HepG2 (cell line): Measurements from ENCODE around the gene DNM1. TPM values are rescaled to one million over a fixed set of nuclear protein-coding genes. Genes with fewer than 3 reads are reported as not detected.

Source experiments
- KMT2B ChIP-seq: IDR thresholded peaks from 2 replicates; pipeline ENCODE4 v1.6.1; 2016; ENCODE audit warnings: missing genetic modification reagents, missing compliant biosample characterization
- MAF1 ChIP-seq: sonication (generic); formaldehyde crosslinking; IDR thresholded peaks from 2 replicates; pipeline ENCODE4 v1.5.0; 2020; ENCODE audit warnings: missing genetic modification reagents, borderline replicate concordance
- NFKB2 ChIP-seq: sonication (generic); formaldehyde crosslinking; IDR thresholded peaks from 2 replicates; pipeline ENCODE4 v1.4.0; 2020; ENCODE audit warnings: missing genetic modification reagents, borderline replicate concordance
- PAF1 ChIP-seq: IDR thresholded peaks from 2 replicates; pipeline ENCODE4 v1.6.1; 2016; ENCODE audit warnings: missing genetic modification reagents, missing compliant biosample characterization
- POLR2AphosphoS5 ChIP-seq: IDR thresholded peaks from 2 replicates; pipeline ENCODE4 v1.6.1; 2012; ENCODE audit warnings: low read depth, low read length
- RARA ChIP-seq: IDR thresholded peaks from 2 replicates; pipeline ENCODE4 v1.6.1; 2016; ENCODE audit warnings: missing genetic modification reagents, missing compliant biosample characterization
- SNAI1 ChIP-seq: sonication (generic); formaldehyde crosslinking; IDR thresholded peaks from 2 replicates; pipeline ENCODE4 v1.5.0; 2020; ENCODE audit warnings: mild to moderate bottlenecking, missing genetic modification reagents, borderline replicate concordance
- SP1 ChIP-seq, 2 experiments: fragments of 450-650 bp in 1 of 2; sonication (generic) in 1 of 2; formaldehyde crosslinking in 1 of 2; IDR thresholded peaks; 2 replicates each; pipeline versions ENCODE4 v1.4.0 to v1.6.1; 2016 to 2020; ENCODE audit warnings: missing genetic modification reagents in 1 of 2
- SP140L ChIP-seq: sonication (generic); formaldehyde crosslinking; IDR thresholded peaks from 2 replicates; pipeline ENCODE4 v1.4.0; 2020; ENCODE audit warnings: missing genetic modification reagents, borderline replicate concordance
- TAF15 ChIP-seq: fragments of 200-400 bp; formaldehyde crosslinking; IDR thresholded peaks from one replicate; pipeline ENCODE4 v1.6.1; 2018; ENCODE audit warnings: mild to moderate bottlenecking, low read depth, low read length; ENCODE audit not compliant: poor library complexity, severe bottlenecking
- YY1 ChIP-seq: IDR thresholded peaks from 2 replicates; pipeline ENCODE4 v1.6.1; 2011; ENCODE audit warnings: low read length, low read depth, moderate library complexity, mild to moderate bottlenecking; ENCODE audit not compliant: insufficient read depth, insufficient replicate concordance
- ZNF607 ChIP-seq: sonication (generic); formaldehyde crosslinking; IDR thresholded peaks from 2 replicates; pipeline ENCODE4 v1.5.1; 2020; ENCODE audit warnings: missing genetic modification reagents, mild to moderate bottlenecking, borderline replicate concordance
- ZNF780A ChIP-seq: sonication (generic); formaldehyde crosslinking; IDR thresholded peaks from 2 replicates; pipeline ENCODE4 v1.8.0; 2022; ENCODE audit warnings: mild to moderate bottlenecking, missing genetic modification reagents, moderate library complexity
- ZNF83 ChIP-seq: sonication (generic); formaldehyde crosslinking; IDR thresholded peaks from 2 replicates; pipeline ENCODE4 v1.4.0; 2020; ENCODE audit warnings: missing genetic modification reagents, mild to moderate bottlenecking, borderline replicate concordance
- ZSCAN29 ChIP-seq: sonication (generic); formaldehyde crosslinking; conservative IDR thresholded peaks from 2 replicates; pipeline ENCODE4 v1.4.0; 2020; ENCODE audit warnings: mild to moderate bottlenecking, missing genetic modification reagents
- polyA plus RNA-seq, 8 experiments: library from polyadenylated mRNA; depleted of rRNA in 3 of 8; stranded (reverse) in 7 of 8; unstranded in 1 of 8; fragments of >200 nt; fragmentation: Illumina TruSeq in 4 of 8; extraction: Trizol in 4 of 8; gene quantifications; 2 replicates each; pipeline versions ENCODE4 v1.2.1 to v1.2.3, GENCODE V29; 2011 to 2016; ENCODE audit warnings: low read depth in 4 of 8, missing spikeins in 1 of 8, mixed read lengths in 1 of 8; ENCODE audit not compliant: insufficient read depth in 1 of 8
- total RNA-seq, 5 experiments: library from RNA; depleted of rRNA; stranded (reverse); fragments of >200 nt; fragmentation: Illumina TruSeq; extraction: Trizol; gene quantifications; 2 replicates each; pipeline ENCODE4 v1.2.3, GENCODE V29; 2016; ENCODE audit warnings: low read depth in 1 of 5
- TF ChIP-seq, protein P1 (sequence below): sonication (generic); formaldehyde crosslinking; IDR thresholded peaks from 2 replicates; pipeline ENCODE4 v1.4.0; 2020; ENCODE audit warnings: missing genetic modification reagents
- TF ChIP-seq, protein P2 (sequence below): sonication (generic); formaldehyde crosslinking; IDR thresholded peaks from 2 replicates; pipeline ENCODE4 v1.9.0; 2022; ENCODE audit warnings: missing genetic modification reagents, mild to moderate bottlenecking, borderline replicate concordance
- TF ChIP-seq, protein P3 (sequence below): conservative IDR thresholded peaks from 2 replicates; pipeline ENCODE4 v1.6.1; 2018; ENCODE audit warnings: missing genetic modification reagents
- TF ChIP-seq, protein P4 (sequence below): sonication (generic); formaldehyde crosslinking; IDR thresholded peaks from 2 replicates; pipeline ENCODE4 v1.4.0; 2020; ENCODE audit warnings: missing genetic modification reagents, low read depth, mild to moderate bottlenecking, borderline replicate concordance
- TF ChIP-seq, protein P5 (sequence below): sonication (generic); formaldehyde crosslinking; IDR thresholded peaks from 2 replicates; pipeline ENCODE4 v1.4.0; 2020; ENCODE audit warnings: mild to moderate bottlenecking, low read depth, missing genetic modification reagents

The DNM1 gene
- total and polyA plus RNA-seq, 2 of the 13 experiments (the other 11 are each of a cell fraction or from before 2014, with no cell fraction given), result 0.13 to 0.58 TPM

DNA sequence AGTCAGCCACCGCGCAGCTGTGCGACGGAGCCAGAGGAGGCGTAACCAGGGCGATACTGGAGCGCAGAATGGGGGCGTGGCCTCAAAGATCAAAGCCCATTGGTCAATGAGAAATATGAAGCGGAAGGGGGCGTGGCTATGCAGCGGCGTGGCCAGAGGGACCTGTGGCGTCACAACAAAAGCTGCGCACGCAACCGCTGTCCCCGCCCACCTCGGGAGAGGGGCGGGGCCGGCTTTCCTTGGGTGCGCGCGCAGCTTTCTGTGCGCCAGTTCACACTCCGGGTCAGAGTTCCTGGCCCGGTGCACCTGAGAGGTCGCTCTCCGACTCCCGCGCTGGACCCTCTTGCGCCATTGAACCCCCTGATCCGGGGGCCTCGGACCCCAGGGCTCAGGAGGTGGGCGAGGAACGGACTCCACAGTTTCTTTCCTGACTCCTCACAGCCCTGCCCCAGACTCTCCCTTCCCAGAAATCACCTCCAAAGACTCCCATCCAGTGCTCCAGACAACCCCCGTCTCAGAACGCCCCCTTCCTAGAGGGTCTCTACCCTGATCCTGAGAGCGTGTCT, 72.9 kb downstream of the DNM1 start, which contains the start of gene SWI5 (continued):
- TF ChIP-seq ZNF83 (CRISPR knock-in tag) (no peak; the same call in 1 of the 2 replicates), PAF1 (no peak), KMT2B (CRISPR knock-in tag) (0 out of 2 replicates have a peak, but pooled peaks have one; percentile 29), NFKB2 (peak; percentile 38; the same call in 1 of the 2 replicates), SP1 (IDR thresholded peaks at IDR 0.05) (no peak), SP1 (CRISPR knock-in tag; IDR thresholded peaks at IDR 0.05) (peak; percentile 91), ZNF780A (no peak), ZSCAN29 (CRISPR knock-in tag) (no peak), RARA (CRISPR knock-in tag) (peak; percentile 32; the same call in 1 of the 2 replicates), YY1 (peak; percentile 67), SP140L (CRISPR knock-in tag) (no peak), TAF15 (peak; percentile 88), SNAI1 (CRISPR knock-in tag) (peak; percentile 86; the same call in 1 of the 2 replicates), ZNF607 (0 out of 2 replicates have a peak, but pooled peaks have one; percentile 22), MAF1 (CRISPR knock-in tag) (no peak), POLR2AphosphoS5 (peak; percentile 97)
- TF ChIP-seq, protein P1, sequence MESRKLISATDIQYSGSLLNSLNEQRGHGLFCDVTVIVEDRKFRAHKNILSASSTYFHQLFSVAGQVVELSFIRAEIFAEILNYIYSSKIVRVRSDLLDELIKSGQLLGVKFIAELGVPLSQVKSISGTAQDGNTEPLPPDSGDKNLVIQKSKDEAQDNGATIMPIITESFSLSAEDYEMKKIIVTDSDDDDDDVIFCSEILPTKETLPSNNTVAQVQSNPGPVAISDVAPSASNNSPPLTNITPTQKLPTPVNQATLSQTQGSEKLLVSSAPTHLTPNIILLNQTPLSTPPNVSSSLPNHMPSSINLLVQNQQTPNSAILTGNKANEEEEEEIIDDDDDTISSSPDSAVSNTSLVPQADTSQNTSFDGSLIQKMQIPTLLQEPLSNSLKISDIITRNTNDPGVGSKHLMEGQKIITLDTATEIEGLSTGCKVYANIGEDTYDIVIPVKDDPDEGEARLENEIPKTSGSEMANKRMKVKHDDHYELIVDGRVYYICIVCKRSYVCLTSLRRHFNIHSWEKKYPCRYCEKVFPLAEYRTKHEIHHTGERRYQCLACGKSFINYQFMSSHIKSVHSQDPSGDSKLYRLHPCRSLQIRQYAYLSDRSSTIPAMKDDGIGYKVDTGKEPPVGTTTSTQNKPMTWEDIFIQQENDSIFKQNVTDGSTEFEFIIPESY, result peak; percentile 23; the same call in 1 of the 2 replicates
- TF ChIP-seq, protein P2, sequence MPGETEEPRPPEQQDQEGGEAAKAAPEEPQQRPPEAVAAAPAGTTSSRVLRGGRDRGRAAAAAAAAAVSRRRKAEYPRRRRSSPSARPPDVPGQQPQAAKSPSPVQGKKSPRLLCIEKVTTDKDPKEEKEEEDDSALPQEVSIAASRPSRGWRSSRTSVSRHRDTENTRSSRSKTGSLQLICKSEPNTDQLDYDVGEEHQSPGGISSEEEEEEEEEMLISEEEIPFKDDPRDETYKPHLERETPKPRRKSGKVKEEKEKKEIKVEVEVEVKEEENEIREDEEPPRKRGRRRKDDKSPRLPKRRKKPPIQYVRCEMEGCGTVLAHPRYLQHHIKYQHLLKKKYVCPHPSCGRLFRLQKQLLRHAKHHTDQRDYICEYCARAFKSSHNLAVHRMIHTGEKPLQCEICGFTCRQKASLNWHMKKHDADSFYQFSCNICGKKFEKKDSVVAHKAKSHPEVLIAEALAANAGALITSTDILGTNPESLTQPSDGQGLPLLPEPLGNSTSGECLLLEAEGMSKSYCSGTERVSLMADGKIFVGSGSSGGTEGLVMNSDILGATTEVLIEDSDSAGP (CRISPR knock-in tag), result peak; percentile 58; the same call in 1 of the 2 replicates
- TF ChIP-seq, protein P3, sequence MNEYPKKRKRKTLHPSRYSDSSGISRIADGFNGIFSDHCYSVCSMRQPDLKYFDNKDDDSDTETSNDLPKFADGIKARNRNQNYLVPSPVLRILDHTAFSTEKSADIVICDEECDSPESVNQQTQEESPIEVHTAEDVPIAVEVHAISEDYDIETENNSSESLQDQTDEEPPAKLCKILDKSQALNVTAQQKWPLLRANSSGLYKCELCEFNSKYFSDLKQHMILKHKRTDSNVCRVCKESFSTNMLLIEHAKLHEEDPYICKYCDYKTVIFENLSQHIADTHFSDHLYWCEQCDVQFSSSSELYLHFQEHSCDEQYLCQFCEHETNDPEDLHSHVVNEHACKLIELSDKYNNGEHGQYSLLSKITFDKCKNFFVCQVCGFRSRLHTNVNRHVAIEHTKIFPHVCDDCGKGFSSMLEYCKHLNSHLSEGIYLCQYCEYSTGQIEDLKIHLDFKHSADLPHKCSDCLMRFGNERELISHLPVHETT (CRISPR knock-in tag), result 0 out of 2 replicates have a peak, but pooled peaks have one; percentile 39
- TF ChIP-seq, protein P4, sequence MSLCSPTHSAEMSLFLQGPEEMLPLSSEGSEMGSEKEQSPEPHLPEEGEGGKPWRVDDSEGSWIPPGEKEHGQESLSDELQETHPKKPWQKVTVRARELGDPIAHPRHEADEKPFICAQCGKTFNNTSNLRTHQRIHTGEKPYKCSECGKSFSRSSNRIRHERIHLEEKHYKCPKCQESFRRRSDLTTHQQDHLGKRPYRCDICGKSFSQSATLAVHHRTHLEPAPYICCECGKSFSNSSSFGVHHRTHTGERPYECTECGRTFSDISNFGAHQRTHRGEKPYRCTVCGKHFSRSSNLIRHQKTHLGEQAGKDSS (CRISPR knock-in tag), result peak; percentile 87
- TF ChIP-seq, protein P5, sequence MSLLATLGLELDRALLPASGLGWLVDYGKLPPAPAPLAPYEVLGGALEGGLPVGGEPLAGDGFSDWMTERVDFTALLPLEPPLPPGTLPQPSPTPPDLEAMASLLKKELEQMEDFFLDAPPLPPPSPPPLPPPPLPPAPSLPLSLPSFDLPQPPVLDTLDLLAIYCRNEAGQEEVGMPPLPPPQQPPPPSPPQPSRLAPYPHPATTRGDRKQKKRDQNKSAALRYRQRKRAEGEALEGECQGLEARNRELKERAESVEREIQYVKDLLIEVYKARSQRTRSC (CRISPR knock-in tag), result no peak
